WI38 (cell line): ENCODE measurements around the gene CD38.
"Not testable (repeated sequence)": the region's sequence is repeated elsewhere in the genome, so short reads cannot be mapped to it uniquely, and the experiment has no call there.

ENCODE experiments used
- H3K4me3 ChIP-seq: 2 replicates; pipeline ENCODE4 v1.5.1; 2011; ENCODE audit warnings: low read depth, mild to moderate bottlenecking, control low read depth, low read length
- TF ChIP-seq, protein P1 (sequence below): IDR thresholded peaks from 2 replicates; pipeline ENCODE4 v1.5.1; 2012; ENCODE audit warnings: low read depth, mild to moderate bottlenecking, control low read depth, low read length

CD38 gene

DNA sequence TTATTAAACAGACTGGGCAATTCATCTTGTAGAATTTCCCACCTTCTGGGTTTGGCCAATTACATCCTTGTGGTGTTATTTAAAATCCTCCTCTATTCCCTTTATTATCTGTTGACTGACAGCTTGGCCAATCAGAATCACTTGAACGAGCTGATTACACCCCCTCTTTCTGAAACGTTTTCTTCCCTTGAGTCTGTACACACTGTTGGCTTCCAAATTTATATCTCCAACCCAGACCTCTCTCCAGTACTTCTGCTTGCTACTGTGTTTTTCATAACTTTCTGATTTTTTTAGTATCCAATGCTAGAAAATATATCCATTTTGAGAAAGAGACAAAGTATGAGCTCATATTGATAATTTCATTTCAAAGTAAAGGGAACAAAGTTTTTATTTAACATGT is 14.8 kb downstream of the CD38 start:
- H3K4me3 ChIP-seq: no peak overlapping the region
- TF ChIP-seq, protein P1, sequence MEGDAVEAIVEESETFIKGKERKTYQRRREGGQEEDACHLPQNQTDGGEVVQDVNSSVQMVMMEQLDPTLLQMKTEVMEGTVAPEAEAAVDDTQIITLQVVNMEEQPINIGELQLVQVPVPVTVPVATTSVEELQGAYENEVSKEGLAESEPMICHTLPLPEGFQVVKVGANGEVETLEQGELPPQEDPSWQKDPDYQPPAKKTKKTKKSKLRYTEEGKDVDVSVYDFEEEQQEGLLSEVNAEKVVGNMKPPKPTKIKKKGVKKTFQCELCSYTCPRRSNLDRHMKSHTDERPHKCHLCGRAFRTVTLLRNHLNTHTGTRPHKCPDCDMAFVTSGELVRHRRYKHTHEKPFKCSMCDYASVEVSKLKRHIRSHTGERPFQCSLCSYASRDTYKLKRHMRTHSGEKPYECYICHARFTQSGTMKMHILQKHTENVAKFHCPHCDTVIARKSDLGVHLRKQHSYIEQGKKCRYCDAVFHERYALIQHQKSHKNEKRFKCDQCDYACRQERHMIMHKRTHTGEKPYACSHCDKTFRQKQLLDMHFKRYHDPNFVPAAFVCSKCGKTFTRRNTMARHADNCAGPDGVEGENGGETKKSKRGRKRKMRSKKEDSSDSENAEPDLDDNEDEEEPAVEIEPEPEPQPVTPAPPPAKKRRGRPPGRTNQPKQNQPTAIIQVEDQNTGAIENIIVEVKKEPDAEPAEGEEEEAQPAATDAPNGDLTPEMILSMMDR: no peak

DNA sequence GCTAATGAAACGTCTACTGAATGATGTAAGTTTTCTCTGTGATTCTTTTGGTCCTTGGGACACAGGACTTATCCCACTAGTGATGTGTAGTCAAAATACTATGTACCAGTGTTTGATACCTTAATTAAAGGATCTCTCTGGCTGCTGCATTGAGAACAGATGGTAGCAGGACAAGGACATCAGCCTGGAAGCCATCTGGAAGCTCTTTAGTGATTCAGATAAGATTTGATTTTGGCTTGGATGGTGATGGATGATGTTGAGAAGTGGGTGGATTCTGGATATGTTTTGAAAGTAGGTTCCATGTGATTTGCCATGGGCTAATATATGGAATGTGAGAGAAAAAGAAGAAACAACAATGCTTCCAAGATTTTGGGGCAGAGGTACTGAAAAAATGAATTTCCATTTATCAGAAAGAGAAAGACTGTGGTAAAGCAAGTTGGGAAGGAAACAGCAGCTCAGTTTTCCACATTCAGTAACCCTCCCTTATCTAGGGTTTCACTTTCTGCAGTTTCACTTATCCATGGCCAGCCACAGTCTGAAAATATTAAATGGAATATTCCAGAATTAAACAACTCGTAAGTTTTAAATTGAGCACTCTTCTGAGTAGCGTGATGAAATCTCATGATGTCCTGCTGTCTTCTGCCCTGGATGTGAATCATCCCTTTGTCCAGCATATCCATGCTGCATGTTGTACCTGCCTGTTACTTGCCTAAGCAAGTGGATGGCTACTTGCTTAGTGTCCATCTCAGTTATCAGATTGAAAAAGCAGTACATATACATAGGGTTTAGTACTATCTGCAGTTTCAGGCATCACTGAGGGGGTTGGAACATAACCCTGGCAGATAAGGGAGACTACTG is 15.6 kb downstream of the CD38 start:
- TF ChIP-seq, protein P1: no peak
- H3K4me3 ChIP-seq: no peak overlapping the region

DNA sequence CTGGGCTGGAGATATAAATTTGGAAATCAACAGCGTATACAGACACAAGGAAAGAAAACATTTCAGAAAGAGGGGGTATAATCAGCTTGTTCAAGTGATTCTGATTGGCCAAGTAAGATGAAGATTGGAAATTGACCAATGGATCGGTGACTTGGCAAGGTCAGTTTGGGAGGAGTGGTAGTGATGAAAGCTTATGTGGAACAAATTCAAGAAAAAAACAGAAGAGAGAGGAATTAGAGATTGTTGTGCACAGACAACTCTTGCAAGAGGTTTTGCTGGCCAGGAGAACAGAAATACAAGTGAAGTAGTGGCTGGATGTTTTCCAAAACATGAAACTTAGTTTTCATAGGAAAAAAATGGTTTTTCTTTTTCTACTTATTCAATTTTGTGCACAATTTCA is 16.3 kb downstream of the CD38 start:
- TF ChIP-seq, protein P1: no peak
- no peak overlapping the region for H3K4me3 ChIP-seq

DNA sequence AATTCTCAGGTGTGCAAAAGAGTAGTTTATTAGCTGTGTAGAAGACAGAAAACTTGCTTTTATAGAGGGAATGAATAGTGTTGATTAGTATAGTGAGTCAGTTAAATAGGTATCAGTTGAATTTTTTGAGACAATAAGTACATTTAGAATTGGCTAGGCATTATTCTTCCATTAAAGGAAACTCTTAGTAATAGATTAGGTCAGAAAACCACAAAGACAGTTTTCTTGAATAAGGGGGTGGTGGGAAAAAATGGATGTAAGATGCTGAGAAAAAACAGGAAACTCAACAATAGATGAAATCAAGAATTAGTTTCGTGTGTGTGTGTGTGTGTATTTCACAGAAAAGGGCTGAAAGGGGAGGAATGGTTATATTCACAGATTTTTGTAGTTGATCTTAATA is 16.8 kb downstream of the CD38 start:
- TF ChIP-seq, protein P1: no peak

DNA sequence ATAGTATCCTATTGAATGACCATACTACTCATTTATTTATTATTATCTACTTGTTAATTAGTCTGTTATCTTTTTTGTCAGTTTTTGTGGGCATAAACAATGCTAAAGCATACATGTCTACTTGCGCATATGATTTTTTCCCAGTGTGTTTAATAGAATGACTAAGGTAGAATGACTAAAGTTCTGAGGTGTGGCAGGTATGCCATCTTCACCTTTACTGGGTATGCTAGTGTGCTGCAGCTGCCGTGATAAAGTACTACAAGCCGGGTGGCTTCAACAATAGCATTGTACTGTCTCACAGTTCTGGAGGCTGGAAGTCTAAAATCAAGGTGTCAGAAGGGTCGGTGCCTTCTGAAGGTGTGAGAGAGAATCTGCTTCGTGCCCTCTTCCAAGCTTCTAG is 19.2 kb downstream of the CD38 start:
- TF ChIP-seq, protein P1: no peak
- no peak overlapping the region for H3K4me3 ChIP-seq

More for the DNA sequence above, 16.8 kb downstream of the CD38 start:
- no peak overlapping the region for H3K4me3 ChIP-seq

DNA sequence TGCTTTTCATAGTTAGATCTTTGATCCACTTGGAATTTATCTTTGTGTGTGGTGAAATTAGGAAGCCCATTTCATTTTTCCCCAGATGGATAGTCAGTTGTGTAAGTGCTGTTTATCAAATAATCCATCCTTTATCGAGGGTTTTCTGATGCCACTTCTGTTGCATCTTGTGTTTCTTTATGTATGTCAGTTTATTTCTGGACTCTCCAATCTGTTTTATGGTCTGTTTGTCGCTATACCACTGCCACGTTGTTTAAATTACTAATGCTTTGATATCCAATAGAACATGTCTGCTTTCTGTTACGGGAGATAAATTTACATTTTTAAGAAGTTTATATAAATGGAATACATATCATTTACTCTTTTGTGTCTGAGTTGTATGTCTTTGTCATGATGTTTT is 21.0 kb downstream of the CD38 start:
- H3K4me3 ChIP-seq: no peak overlapping the region
- TF ChIP-seq, protein P1: no peak

DNA sequence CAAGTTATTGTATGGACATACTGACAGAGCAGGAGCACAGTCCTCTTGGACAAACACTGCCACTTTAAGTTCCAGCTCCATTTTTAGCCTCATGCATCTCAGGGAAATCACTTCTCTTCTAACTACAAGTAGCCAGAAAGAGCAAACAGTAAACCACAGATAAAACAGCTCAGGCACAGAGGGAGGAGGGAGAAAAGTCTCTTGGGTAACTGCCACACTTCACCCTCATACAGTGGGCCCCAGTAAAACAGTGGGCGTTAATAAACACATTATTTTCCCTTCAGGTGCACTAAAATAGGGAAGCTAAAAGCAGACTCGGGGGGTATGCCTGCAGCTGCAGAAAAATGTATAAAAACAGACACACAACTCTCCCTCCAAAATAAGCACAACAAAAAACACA is 21.6 kb downstream of the CD38 start:
- TF ChIP-seq, protein P1: no peak

DNA sequence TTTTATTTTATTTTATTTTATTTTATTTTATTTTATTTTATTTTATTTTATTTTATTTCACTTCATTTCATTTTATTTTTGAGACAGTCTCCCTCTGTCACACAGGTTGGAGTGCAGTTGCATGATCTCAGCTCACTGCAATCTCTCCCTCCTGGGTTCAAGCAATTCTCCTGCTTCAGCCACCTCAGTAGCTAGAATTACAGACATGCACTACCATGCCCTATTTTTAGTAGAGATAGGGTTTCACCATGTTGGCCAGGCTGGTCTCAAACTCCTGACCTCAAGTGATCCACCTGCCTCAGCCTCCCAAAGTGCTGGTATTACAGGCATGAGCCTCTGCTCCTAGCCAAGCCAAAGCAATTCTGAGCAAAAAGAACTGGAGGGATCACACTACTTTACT is 24.4 kb downstream of the CD38 start:
- not testable (repeated sequence) for H3K4me3 ChIP-seq

More for the DNA sequence above, 21.6 kb downstream of the CD38 start:
- no peak overlapping the region for H3K4me3 ChIP-seq
